Upper lobe of right lung (tissue), 1 donor: ENCODE data around the gene TMCC2. TPM values are rescaled to one million over a fixed set of nuclear protein-coding genes. Genes with fewer than 3 reads are reported as not detected.
A peak's percentile ranks its signal among the peaks of the same experiment; 100 is the strongest.

ENCODE experiments used
- ATAC-seq: fragments of 200-7000 bp; cut with Tn5 transposase; one replicate; pipeline ENCODE4 v1.9.1; 2020; ENCODE audit warnings: mild to moderate bottlenecking, moderate library complexity
- DNase-seq: peaks from one replicate; pipeline ENCODE4 v3.0.0-alpha.2; 2020
- H3K27ac ChIP-seq: fragments of 200-600 bp; one replicate; pipeline ENCODE4 v1.8.0; 2022
- H3K27me3 ChIP-seq: fragments of 200-600 bp; one replicate; pipeline ENCODE4 v1.8.0; 2022; ENCODE audit warnings: mild to moderate bottlenecking
- H3K36me3 ChIP-seq: fragments of 200-600 bp; one replicate; pipeline ENCODE4 v1.8.0; 2022
- H3K4me1 ChIP-seq: fragments of 200-600 bp; one replicate; pipeline ENCODE4 v1.8.0; 2022
- H3K4me3 ChIP-seq: fragments of 200-600 bp; one replicate; pipeline ENCODE4 v1.8.0; 2022; ENCODE audit warnings: mild to moderate bottlenecking
- H3K9me3 ChIP-seq: fragments of 200-600 bp; one replicate; pipeline ENCODE4 v1.8.0; 2022
- intact Hi-C: fragments of 100-400 bp; cut with DNase I; formaldehyde crosslinking; loops from one replicate; pipeline ENCODE4 v1.11.0; 2022
- total RNA-seq: library from RNA; stranded (reverse); fragmentation: NEBNext Ultra II Directional; extraction: Animal tissue kit (Norgen Biotek cat#: 25700); gene quantifications from one replicate; pipeline ENCODE4 v1.2.1, GENCODE V29; 2021
- TF ChIP-seq, protein P1 (sequence below): fragments of 200-600 bp; IDR thresholded peaks from one replicate; pipeline ENCODE4 v1.8.0; 2022; ENCODE audit warnings: antibody characterized with exemption
- donor health status: DM: no; HTN: yes; CAD: no; lungs with severe emphysema.

TMCC2 gene
- total RNA-seq, 1 donor from 2014 or later = 4.8 TPM

DNA sequence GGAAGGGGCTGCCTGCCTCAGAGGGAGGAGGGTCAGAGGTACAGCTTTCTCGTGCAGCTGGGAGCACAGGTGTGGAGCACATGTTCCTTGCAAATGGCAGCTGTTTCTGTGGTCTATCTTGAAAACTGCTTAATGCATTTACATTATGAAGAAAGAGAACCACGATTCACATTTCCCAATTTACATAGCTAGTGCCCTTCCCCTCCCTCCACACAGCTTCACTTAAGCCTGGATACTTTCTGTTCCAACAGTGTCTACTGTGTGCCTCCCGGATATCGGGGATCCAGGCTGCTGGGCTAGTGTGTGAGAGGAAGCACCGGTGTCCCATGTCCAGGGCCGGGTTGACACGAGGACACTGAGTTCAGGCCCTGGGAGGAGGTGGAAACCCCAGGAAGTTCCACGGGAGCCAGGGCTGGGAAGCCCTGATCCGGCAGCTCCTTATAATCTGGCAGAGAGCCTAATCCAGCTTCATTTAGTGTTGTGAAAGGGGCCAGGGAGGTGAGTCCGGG, 31.6 kb downstream of the TMCC2 start:
- intact Hi-C loops = loop anchor here (10.0 kb wide), 1 partner anchor 125 kb away; no protein-coding TSS in a partner anchor
- Histone ChIP-seq H3K9me3 (no peaks in the 10 kb centered on the region), H3K36me3 (no peaks in the 10 kb centered on the region), H3K4me1 (peaks cover 25% of the 10 kb centered on the region), H3K27ac (peak overlapping the region; percentile 8), H3K27me3 (no peaks in the 10 kb centered on the region), H3K4me3 (no peak overlapping the region)
- TF ChIP-seq, protein P1, sequence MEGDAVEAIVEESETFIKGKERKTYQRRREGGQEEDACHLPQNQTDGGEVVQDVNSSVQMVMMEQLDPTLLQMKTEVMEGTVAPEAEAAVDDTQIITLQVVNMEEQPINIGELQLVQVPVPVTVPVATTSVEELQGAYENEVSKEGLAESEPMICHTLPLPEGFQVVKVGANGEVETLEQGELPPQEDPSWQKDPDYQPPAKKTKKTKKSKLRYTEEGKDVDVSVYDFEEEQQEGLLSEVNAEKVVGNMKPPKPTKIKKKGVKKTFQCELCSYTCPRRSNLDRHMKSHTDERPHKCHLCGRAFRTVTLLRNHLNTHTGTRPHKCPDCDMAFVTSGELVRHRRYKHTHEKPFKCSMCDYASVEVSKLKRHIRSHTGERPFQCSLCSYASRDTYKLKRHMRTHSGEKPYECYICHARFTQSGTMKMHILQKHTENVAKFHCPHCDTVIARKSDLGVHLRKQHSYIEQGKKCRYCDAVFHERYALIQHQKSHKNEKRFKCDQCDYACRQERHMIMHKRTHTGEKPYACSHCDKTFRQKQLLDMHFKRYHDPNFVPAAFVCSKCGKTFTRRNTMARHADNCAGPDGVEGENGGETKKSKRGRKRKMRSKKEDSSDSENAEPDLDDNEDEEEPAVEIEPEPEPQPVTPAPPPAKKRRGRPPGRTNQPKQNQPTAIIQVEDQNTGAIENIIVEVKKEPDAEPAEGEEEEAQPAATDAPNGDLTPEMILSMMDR = no peak
- ATAC-seq (peak; percentile 57), DNase-seq (no peak)

DNA sequence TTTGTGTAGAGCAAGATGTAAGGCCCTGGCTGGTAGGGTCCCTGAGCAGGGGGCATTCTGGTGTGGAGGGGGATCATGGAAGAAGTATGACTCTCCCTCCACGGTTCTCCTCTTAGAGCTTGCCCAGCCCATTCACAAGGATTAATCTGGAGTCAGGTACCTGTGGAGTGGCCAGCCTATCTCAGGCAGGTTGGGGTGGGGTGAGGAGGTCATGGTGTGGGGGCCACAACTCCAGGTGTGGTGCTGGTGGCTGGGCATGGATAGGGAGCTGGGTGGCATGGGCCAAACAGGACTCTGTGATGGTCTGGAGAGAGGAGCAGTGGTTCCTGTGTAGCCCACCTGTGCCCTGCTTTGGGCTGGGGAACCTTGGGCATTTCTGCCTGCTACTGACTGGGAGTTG, 32.3 kb downstream of the TMCC2 start:
- Histone ChIP-seq H3K27ac (peak overlapping the region; percentile 8), H3K27me3 (no peaks in the 10 kb centered on the region), H3K4me1 (peaks cover 25% of the 10 kb centered on the region), H3K9me3 (no peaks in the 10 kb centered on the region), H3K4me3 (no peak overlapping the region), H3K36me3 (no peaks in the 10 kb centered on the region)
- TF ChIP-seq, protein P1 = no peak
- ATAC-seq (no peak), DNase-seq (no peak)
- intact Hi-C loops = loop anchor here (10.0 kb wide), 1 partner anchor 125 kb away; no protein-coding TSS in a partner anchor

DNA sequence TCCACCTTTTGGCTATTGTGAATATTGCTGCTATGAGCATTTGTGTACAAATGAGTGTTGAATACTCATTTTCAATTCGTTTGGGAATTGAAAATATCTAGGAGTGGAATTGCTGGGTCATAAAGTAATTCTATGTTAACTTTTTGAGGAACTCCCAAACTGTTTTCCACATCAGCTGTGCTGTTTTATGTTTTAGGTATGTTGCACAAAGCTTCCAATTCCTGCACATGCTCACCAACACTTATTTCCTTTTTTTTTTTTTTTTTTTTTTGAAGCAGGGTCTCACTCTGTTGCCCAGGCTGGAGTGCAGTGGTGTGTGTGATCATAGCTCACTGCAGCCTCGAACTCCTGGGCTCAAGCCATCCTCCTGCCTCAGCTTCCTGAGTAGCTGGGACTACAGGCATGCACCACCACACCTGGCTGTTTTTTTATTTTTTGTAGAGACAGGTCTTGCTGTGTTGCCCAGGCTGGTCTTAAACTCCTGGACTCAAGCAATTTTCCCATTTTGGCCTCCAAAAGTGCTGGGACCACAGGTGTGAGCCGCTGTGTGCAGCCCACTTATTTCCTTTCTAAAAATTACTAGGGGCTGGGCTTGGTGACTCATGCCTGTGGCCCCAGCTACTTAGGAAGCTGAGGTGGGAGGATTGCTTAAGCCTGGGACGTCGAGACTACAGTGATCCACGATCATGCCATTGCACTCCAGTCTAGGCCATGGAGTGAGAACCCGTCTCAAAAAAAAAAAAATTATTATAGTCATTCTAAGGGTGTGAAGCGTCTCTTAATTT, 33.4 kb downstream of the TMCC2 start:
- TF ChIP-seq, protein P1 = no peak
- Histone ChIP-seq H3K4me1 (peaks cover 25% of the 10 kb centered on the region), H3K27ac (no peak overlapping the region), H3K4me3 (no peak overlapping the region), H3K27me3 (no peaks in the 10 kb centered on the region), H3K36me3 (no peaks in the 10 kb centered on the region), H3K9me3 (no peaks in the 10 kb centered on the region)
- intact Hi-C loops = no loop called here
- ATAC-seq = peak; percentile 54
- no peak for DNase-seq

DNA sequence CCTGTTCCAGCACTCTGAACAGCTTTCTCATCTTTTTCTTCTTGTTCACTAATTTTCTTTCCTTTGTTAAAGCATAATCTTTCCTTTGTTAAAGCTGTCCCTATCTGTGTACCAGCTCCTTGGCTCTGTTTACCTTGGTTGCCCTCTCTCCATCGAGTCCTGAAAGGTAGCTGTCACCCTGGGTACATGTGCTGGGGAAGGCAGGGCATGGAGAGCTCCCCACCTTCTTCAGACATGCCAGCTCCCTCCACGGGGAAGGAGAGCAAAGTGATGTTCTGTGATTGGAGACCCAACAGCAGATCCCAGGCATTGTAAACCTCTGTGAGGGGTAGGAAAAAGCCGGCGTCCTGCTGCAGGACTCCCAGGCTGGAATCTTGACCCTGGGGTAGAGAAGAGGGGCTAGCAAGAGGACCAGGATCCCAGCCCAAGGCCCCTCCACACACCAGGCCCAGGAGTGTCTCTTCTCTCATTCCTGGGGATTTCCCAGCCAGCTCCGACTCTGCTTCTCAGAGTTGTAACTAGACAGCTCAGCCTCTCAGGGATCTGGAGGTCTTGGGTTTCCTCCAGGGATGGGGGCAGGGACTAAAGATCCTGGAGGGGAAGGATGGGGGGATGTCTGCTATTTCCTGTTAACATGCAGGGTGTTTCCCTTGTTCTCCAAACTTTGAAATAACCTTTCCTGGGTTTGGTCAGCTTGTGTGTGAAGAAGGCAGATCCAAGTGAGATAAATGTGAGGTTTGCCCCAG, 34.4 kb downstream of the TMCC2 start:
- intact Hi-C loops = no loop called here
- Histone ChIP-seq H3K36me3 (no peaks in the 10 kb centered on the region), H3K4me1 (peaks cover 29% of the 10 kb centered on the region), H3K27ac (no peak overlapping the region), H3K9me3 (no peaks in the 10 kb centered on the region), H3K4me3 (no peak overlapping the region), H3K27me3 (no peaks in the 10 kb centered on the region)
- TF ChIP-seq, protein P1 = no peak
- ATAC-seq (no peak), DNase-seq (no peak)

DNA sequence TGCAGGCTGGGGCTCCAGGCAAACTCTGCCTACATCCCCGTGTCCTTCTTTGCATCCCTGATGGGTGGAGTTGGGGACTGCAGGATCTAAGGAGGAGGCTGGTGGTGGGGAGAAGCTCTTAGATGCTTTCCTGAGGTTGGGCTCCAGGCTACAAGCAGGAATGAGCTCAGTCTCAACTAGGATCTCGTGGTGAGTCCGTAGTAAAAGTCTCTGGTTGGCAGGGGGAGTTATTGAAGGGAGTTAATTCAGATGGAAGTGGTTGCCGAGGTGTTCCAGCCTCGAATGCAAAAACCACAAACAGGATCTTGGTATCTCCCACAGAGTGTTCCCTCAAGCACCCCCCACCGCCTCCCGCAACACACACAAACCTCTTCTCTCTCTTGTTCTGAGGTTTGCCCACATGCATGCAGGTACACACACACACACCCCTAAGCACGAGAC, 35.0 kb downstream of the TMCC2 start:
- H3K27me3 ChIP-seq = no peaks in the 10 kb centered on the region
- no peaks in the 10 kb centered on the region for H3K36me3 ChIP-seq
- intact Hi-C loops = no loop called here
- H3K4me3 ChIP-seq = no peak overlapping the region
- TF ChIP-seq, protein P1 = no peak
- ATAC-seq (no peak), DNase-seq (no peak)
- no peaks in the 10 kb centered on the region for H3K9me3 ChIP-seq
- peaks cover 35% of the 10 kb centered on the region for H3K4me1 ChIP-seq
- no peak overlapping the region for H3K27ac ChIP-seq
